Tibial nerve (tissue), 3 donors: ENCODE measurements around the gene FAM3B.

Experiments used
- POLR2A ChIP-seq, 2 donors: fragments of 450-650 bp; IDR thresholded peaks; one replicate each; pipeline ENCODE4 v1.6.1; 2017; ENCODE audit warnings: antibody characterized with exemption in 2 of 2, mild to moderate bottlenecking in 2 of 2, moderate library complexity in 2 of 2
- TF ChIP-seq, protein P1 (sequence below), 5 experiments: fragments of 200-600 bp in 3 of 5; fragments of 450-650 bp in 2 of 5; sonication (generic) in 3 of 5; IDR thresholded peaks; one replicate each; pipeline ENCODE4 v1.5.1; 2016 to 2019; ENCODE audit warnings: antibody characterized with exemption in 5 of 5, mild to moderate bottlenecking in 3 of 5, moderate library complexity in 2 of 5

DNA sequence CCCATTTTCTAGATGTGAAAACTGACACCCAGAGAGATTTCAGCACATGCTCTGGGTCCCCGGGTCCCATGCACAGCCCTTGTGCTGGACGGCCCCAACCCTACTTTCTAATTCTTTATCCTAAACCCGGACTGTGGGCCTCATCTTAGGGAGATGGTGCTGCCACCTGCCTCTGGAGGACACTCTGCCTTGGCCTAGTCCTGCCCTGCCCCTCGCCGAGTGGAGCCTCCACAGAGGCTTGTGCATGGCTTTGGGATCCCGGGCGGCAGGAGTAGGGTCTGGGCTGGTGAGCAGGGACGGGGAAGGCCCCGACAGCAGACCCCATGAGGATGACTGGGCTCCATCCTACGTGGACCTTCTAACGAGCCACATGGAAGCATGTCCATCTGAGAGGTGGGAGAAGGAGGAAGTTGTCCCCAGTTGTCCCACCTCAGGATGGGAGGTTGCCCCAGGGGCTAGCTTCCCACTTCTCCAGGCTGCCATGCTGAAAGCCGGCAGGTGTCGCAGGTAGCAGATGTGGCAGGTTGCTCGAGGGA is 57.6 kb downstream of the FAM3B start:
- TF ChIP-seq, protein P1, sequence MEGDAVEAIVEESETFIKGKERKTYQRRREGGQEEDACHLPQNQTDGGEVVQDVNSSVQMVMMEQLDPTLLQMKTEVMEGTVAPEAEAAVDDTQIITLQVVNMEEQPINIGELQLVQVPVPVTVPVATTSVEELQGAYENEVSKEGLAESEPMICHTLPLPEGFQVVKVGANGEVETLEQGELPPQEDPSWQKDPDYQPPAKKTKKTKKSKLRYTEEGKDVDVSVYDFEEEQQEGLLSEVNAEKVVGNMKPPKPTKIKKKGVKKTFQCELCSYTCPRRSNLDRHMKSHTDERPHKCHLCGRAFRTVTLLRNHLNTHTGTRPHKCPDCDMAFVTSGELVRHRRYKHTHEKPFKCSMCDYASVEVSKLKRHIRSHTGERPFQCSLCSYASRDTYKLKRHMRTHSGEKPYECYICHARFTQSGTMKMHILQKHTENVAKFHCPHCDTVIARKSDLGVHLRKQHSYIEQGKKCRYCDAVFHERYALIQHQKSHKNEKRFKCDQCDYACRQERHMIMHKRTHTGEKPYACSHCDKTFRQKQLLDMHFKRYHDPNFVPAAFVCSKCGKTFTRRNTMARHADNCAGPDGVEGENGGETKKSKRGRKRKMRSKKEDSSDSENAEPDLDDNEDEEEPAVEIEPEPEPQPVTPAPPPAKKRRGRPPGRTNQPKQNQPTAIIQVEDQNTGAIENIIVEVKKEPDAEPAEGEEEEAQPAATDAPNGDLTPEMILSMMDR (IDR thresholded peaks at IDR 0.05) = no peak
- no peak for TF ChIP-seq POLR2A (IDR thresholded peaks at IDR 0.05)
